Measurements from ENCODE around the gene MAP3K10.

- TF ChIP-seq POLR2A (IDR thresholded peaks at IDR 0.05; ENCODE audit: low read length) (no peak), GATA1 (IDR thresholded peaks at IDR 0.05; ENCODE audit: low read depth, low read length) (no peak)
Observed at GRCh38 chr19:40264314-40265054, 73.3 kb downstream of the MAP3K10 start.
